HG03280 (cell line): ENCODE measurements around the gene OR4S1.
"Not testable (repeated sequence)": the region's sequence is repeated elsewhere in the genome, so short reads cannot be mapped to it uniquely, and the experiment has no call there.

Experiments
- ATAC-seq: cut with Tn5 transposase; IDR thresholded peaks from one replicate; pipeline ENCODE4 v1.9.1; 2021; ENCODE audit warnings: mild to moderate bottlenecking, moderate library complexity; ENCODE audit not compliant: unreplicated experiment

Gene OR4S1

GRCh38 chr11:48305923-48306322 is at the start of gene OR4S1:
Gene OR4S1 (plus strand): TSS chr11:48306223. CDS start chr11:48306223, 0 bp downstream.
- no peak for ATAC-seq

GRCh38 chr11:48261600-48261999 is 44.4 kb upstream of the OR4S1 start:
- no peak for ATAC-seq

- no peak for ATAC-seq
Observed at GRCh38 chr11:48263423-48263911, 42.6 kb upstream of the OR4S1 start, which contains the start of gene OR4X1. Gene OR4X1 (plus strand): TSS chr11:48263861. CDS start chr11:48263861, 0 bp downstream.

- ATAC-seq = no peak
Observed at GRCh38 chr11:48270621-48271020, 35.4 kb upstream of the OR4S1 start.

- no peak for ATAC-seq
Observed at GRCh38 chr11:48272606-48273005, 33.4 kb upstream of the OR4S1 start.

- peak; percentile 88 for ATAC-seq
Observed at GRCh38 chr11:48307760-48308386, 1.9 kb downstream of the OR4S1 start.

GRCh38 chr11:48313590-48313989 is 7.6 kb downstream of the OR4S1 start:
- not testable (repeated sequence) for ATAC-seq

GRCh38 chr11:48319813-48320212 is 13.8 kb downstream of the OR4S1 start:
- ATAC-seq = not testable (repeated sequence)

- ATAC-seq = not testable (repeated sequence)
Observed at GRCh38 chr11:48324620-48325019, 18.6 kb downstream of the OR4S1 start, which contains the start of gene OR4C3. Gene OR4C3 (plus strand): TSS chr11:48324920. CDS start chr11:48325022, 102 bp downstream.

GRCh38 chr11:48341466-48341865 is 35.4 kb downstream of the OR4S1 start:
- ATAC-seq = no peak

- not testable (repeated sequence) for ATAC-seq
Observed at GRCh38 chr11:48342505-48342904, 36.5 kb downstream of the OR4S1 start.

- ATAC-seq = not testable (repeated sequence)
Observed at GRCh38 chr11:48346286-48346685, 40.3 kb downstream of the OR4S1 start.

GRCh38 chr11:48354013-48354412 is 48.0 kb downstream of the OR4S1 start:
- ATAC-seq = no peak

- no peak for ATAC-seq
Observed at GRCh38 chr11:48354677-48355076, 48.7 kb downstream of the OR4S1 start.
